GM13977 (cell line): ENCODE measurements around the gene CASP12.
"Not testable (repeated sequence)": the region's sequence is repeated elsewhere in the genome, so short reads cannot be mapped to it uniquely, and the experiment has no call there.

Experiments
- DNase-seq: peaks from one replicate; pipeline ENCODE4 v3.0.0; 2012; ENCODE audit warnings: low spot score
- CTCF ChIP-seq: IDR thresholded peaks from 2 replicates; pipeline ENCODE4 v1.5.1; 2012; ENCODE audit warnings: mild to moderate bottlenecking, control low read depth; ENCODE audit not compliant: insufficient read depth; ENCODE audit errors: extremely low read depth, missing control alignments
- in situ Hi-C: fragments of 300-500 bp; cut with MboI; formaldehyde crosslinking; loops from one replicate; pipeline ENCODE4 v1.12.0; 2022; ENCODE audit warnings: low sequenced_read_pairs, low pct_unique_long_range_greater_than_20kb, mixed read lengths, inconsistent platforms; ENCODE audit not compliant: unreplicated experiment

CASP12 gene

GRCh38 chr11:104897891-104898684 lies at the start of gene CASP12:
Gene CASP12, minus strand, starts transcription at chr11:104898460.
- TF ChIP-seq CTCF: no peak
- DNase-seq: peak; percentile 8
- in situ Hi-C loops: no loop called here

- DNase-seq: peak; percentile 25
- TF ChIP-seq CTCF: peak; percentile 53
- in situ Hi-C loops: no loop called here
Observed at GRCh38 chr11:104946907-104947306, 48.6 kb upstream of the CASP12 start.

GRCh38 chr11:104944076-104944475 lies 45.8 kb upstream of the CASP12 start:
- no peak for TF ChIP-seq CTCF
- in situ Hi-C loops: no loop called here
- DNase-seq: no peak

- DNase-seq: no peak
- in situ Hi-C loops: no loop called here
- no peak for TF ChIP-seq CTCF
Observed at GRCh38 chr11:104943561-104943960, 45.3 kb upstream of the CASP12 start.

- in situ Hi-C loops: no loop called here
- TF ChIP-seq CTCF: no peak
- no peak for DNase-seq
Observed at GRCh38 chr11:104934594-104934993, 36.3 kb upstream of the CASP12 start.

- in situ Hi-C loops, DNase-seq: not testable (repeated sequence)
Observed at GRCh38 chr11:104934073-104934472, 35.8 kb upstream of the CASP12 start.

- TF ChIP-seq CTCF: no peak
- in situ Hi-C loops: no loop called here
- no peak for DNase-seq
Observed at GRCh38 chr11:104928811-104929210, 30.6 kb upstream of the CASP12 start.
